Activated T-helper 17 cell treated with anti-CD3 and anti-CD28 coated beads, Interleukin-2, amount 50 U/mL, for 72 hours (primary cell): Measurements from ENCODE around the gene ACTL8. TPM values are rescaled to one million over a fixed set of nuclear protein-coding genes. Genes with fewer than 3 reads are reported as not detected.

Experiments used
- ATAC-seq: fragments of 150-1000 bp; cut with Tn5 transposase; replicated peaks from 2 replicates; pipeline ENCODE4 v1.10.0; 2021; ENCODE audit warnings: mild to moderate bottlenecking, moderate library complexity
- H3K27ac Mint-ChIP-seq: one replicate; pipeline ENCODE4 v1.8.0; 2022; ENCODE audit warnings: mixed read lengths
- H3K27me3 Mint-ChIP-seq: one replicate; pipeline ENCODE4 v1.8.0; 2022; ENCODE audit warnings: mixed read lengths
- H3K36me3 Mint-ChIP-seq: one replicate; pipeline ENCODE4 v1.8.0; 2022; ENCODE audit warnings: low read depth, mild to moderate bottlenecking, mixed read lengths
- H3K4me1 Mint-ChIP-seq: one replicate; pipeline ENCODE4 v1.8.0; 2022; ENCODE audit warnings: mixed read lengths
- H3K4me3 Mint-ChIP-seq: one replicate; pipeline ENCODE4 v1.8.0; 2022; ENCODE audit warnings: mild to moderate bottlenecking, mixed read lengths
- H3K9me3 Mint-ChIP-seq: one replicate; pipeline ENCODE4 v1.8.0; 2022; ENCODE audit warnings: mixed read lengths
- total RNA-seq, 2 donors: library from RNA; stranded (reverse); gene quantifications; one replicate each; pipeline ENCODE4 v1.2.3, GENCODE V29; 2022

The ACTL8 gene
- total RNA-seq, 2 donors from 2014 or later = 0.28 TPM; not detected in 1

- H3K27ac Mint-ChIP-seq = no peak overlapping the region
- H3K36me3 Mint-ChIP-seq = no peaks in the 10 kb centered on the region
- peaks cover 20% of the 10 kb centered on the region for H3K27me3 Mint-ChIP-seq
- H3K9me3 Mint-ChIP-seq = peaks cover 6% of the 10 kb centered on the region
- H3K4me3 Mint-ChIP-seq = no peak overlapping the region
- no peaks in the 10 kb centered on the region for H3K4me1 Mint-ChIP-seq
- no peak for ATAC-seq
These were observed 90.5 kb downstream of the ACTL8 start for GRCh38 chr1:17845583-17845982.

GRCh38 chr1:17846341-17846740 lies 91.2 kb downstream of the ACTL8 start:
- Mint-ChIP-seq H3K27ac (no peak overlapping the region), H3K27me3 (peaks cover 22% of the 10 kb centered on the region), H3K36me3 (no peaks in the 10 kb centered on the region), H3K4me3 (no peak overlapping the region), H3K4me1 (no peaks in the 10 kb centered on the region), H3K9me3 (peaks cover 6% of the 10 kb centered on the region)
- ATAC-seq = no peak

- H3K9me3 Mint-ChIP-seq = peaks cover 6% of the 10 kb centered on the region
- H3K27me3 Mint-ChIP-seq = peaks cover 22% of the 10 kb centered on the region
- no peaks in the 10 kb centered on the region for H3K36me3 Mint-ChIP-seq
- H3K27ac Mint-ChIP-seq = no peak overlapping the region
- no peaks in the 10 kb centered on the region for H3K4me1 Mint-ChIP-seq
- no peak overlapping the region for H3K4me3 Mint-ChIP-seq
- ATAC-seq = no peak
These were observed 92.0 kb downstream of the ACTL8 start for GRCh38 chr1:17847111-17847510.

GRCh38 chr1:17849216-17849615 lies 94.1 kb downstream of the ACTL8 start:
- Mint-ChIP-seq H3K27ac (no peak overlapping the region), H3K4me3 (no peak overlapping the region), H3K27me3 (peaks cover 12% of the 10 kb centered on the region), H3K36me3 (no peaks in the 10 kb centered on the region), H3K9me3 (peaks cover 6% of the 10 kb centered on the region), H3K4me1 (no peaks in the 10 kb centered on the region)
- no peak for ATAC-seq

- Mint-ChIP-seq H3K9me3 (peaks cover 6% of the 10 kb centered on the region), H3K4me3 (no peak overlapping the region), H3K27me3 (peaks cover 18% of the 10 kb centered on the region), H3K27ac (no peak overlapping the region), H3K4me1 (no peaks in the 10 kb centered on the region), H3K36me3 (no peaks in the 10 kb centered on the region)
- no peak for ATAC-seq
These were observed 95.9 kb downstream of the ACTL8 start for GRCh38 chr1:17851056-17851455.

GRCh38 chr1:17852383-17852782 lies 97.2 kb downstream of the ACTL8 start:
- peaks cover 6% of the 10 kb centered on the region for H3K9me3 Mint-ChIP-seq
- H3K27ac Mint-ChIP-seq = no peak overlapping the region
- no peak overlapping the region for H3K4me3 Mint-ChIP-seq
- no peaks in the 10 kb centered on the region for H3K4me1 Mint-ChIP-seq
- H3K27me3 Mint-ChIP-seq = peaks cover 16% of the 10 kb centered on the region
- no peak for ATAC-seq
- no peaks in the 10 kb centered on the region for H3K36me3 Mint-ChIP-seq

GRCh38 chr1:17853241-17853935 lies 98.3 kb downstream of the ACTL8 start:
- ATAC-seq = no peak
- Mint-ChIP-seq H3K36me3 (no peaks in the 10 kb centered on the region), H3K4me3 (no peak overlapping the region), H3K27ac (no peak overlapping the region), H3K9me3 (peaks cover 6% of the 10 kb centered on the region), H3K4me1 (no peaks in the 10 kb centered on the region), H3K27me3 (peaks cover 12% of the 10 kb centered on the region)

GRCh38 chr1:17856496-17857108 lies 101.5 kb downstream of the ACTL8 start:
- no peaks in the 10 kb centered on the region for H3K9me3 Mint-ChIP-seq
- no peak for ATAC-seq
- H3K36me3 Mint-ChIP-seq = no peaks in the 10 kb centered on the region
- H3K27me3 Mint-ChIP-seq = peaks cover 19% of the 10 kb centered on the region
- H3K4me3 Mint-ChIP-seq = no peak overlapping the region
- no peak overlapping the region for H3K27ac Mint-ChIP-seq
- no peaks in the 10 kb centered on the region for H3K4me1 Mint-ChIP-seq

- H3K27me3 Mint-ChIP-seq = peaks cover 19% of the 10 kb centered on the region
These were observed 102.0 kb downstream of the ACTL8 start for GRCh38 chr1:17857109-17857499.

GRCh38 chr1:17857996-17858395 lies 102.9 kb downstream of the ACTL8 start:
- Mint-ChIP-seq H3K27me3 (peaks cover 19% of the 10 kb centered on the region), H3K4me3 (no peak overlapping the region), H3K9me3 (no peaks in the 10 kb centered on the region), H3K27ac (no peak overlapping the region), H3K4me1 (no peaks in the 10 kb centered on the region), H3K36me3 (no peaks in the 10 kb centered on the region)
- no peak for ATAC-seq

More at GRCh38 chr1:17857109-17857499, 102.0 kb downstream of the ACTL8 start:
- no peaks in the 10 kb centered on the region for H3K9me3 Mint-ChIP-seq
- no peak overlapping the region for H3K27ac Mint-ChIP-seq
- H3K4me3 Mint-ChIP-seq = no peak overlapping the region
- H3K36me3 Mint-ChIP-seq = no peaks in the 10 kb centered on the region
- H3K4me1 Mint-ChIP-seq = no peaks in the 10 kb centered on the region
- no peak for ATAC-seq

- Mint-ChIP-seq H3K27me3 (peaks cover 14% of the 10 kb centered on the region), H3K9me3 (no peaks in the 10 kb centered on the region), H3K4me1 (no peaks in the 10 kb centered on the region), H3K36me3 (no peaks in the 10 kb centered on the region), H3K27ac (no peak overlapping the region), H3K4me3 (no peak overlapping the region)
- ATAC-seq = no peak
These were observed 105.7 kb downstream of the ACTL8 start for GRCh38 chr1:17860812-17861211.

GRCh38 chr1:17861685-17862084 lies 106.6 kb downstream of the ACTL8 start:
- H3K27me3 Mint-ChIP-seq = peaks cover 12% of the 10 kb centered on the region
- no peaks in the 10 kb centered on the region for H3K4me1 Mint-ChIP-seq
- H3K9me3 Mint-ChIP-seq = no peaks in the 10 kb centered on the region
- H3K36me3 Mint-ChIP-seq = no peaks in the 10 kb centered on the region
- ATAC-seq = no peak
- H3K27ac Mint-ChIP-seq = no peak overlapping the region
- no peak overlapping the region for H3K4me3 Mint-ChIP-seq

GRCh38 chr1:17862121-17862520 lies 107.0 kb downstream of the ACTL8 start:
- H3K27me3 Mint-ChIP-seq = peaks cover 12% of the 10 kb centered on the region
- no peak for ATAC-seq
- H3K4me1 Mint-ChIP-seq = no peaks in the 10 kb centered on the region
- H3K27ac Mint-ChIP-seq = no peak overlapping the region
- no peak overlapping the region for H3K4me3 Mint-ChIP-seq
- H3K36me3 Mint-ChIP-seq = no peaks in the 10 kb centered on the region
- no peaks in the 10 kb centered on the region for H3K9me3 Mint-ChIP-seq

- no peak for ATAC-seq
- Mint-ChIP-seq H3K36me3 (no peaks in the 10 kb centered on the region), H3K9me3 (peaks cover 7% of the 10 kb centered on the region), H3K27ac (no peak overlapping the region), H3K27me3 (peaks cover 12% of the 10 kb centered on the region), H3K4me3 (no peak overlapping the region), H3K4me1 (no peaks in the 10 kb centered on the region)
These were observed 111.0 kb downstream of the ACTL8 start for GRCh38 chr1:17865912-17866739.

GRCh38 chr1:17866740-17867029 lies 111.6 kb downstream of the ACTL8 start:
- Mint-ChIP-seq H3K4me1 (no peaks in the 10 kb centered on the region), H3K27ac (no peak overlapping the region), H3K27me3 (peaks cover 10% of the 10 kb centered on the region), H3K9me3 (peaks cover 7% of the 10 kb centered on the region), H3K36me3 (no peaks in the 10 kb centered on the region), H3K4me3 (no peak overlapping the region)
- ATAC-seq = no peak
